GM19035 (cell line): ENCODE results near the gene MAK.
"Not testable (repeated sequence)": the region's sequence is repeated elsewhere in the genome, so short reads cannot be mapped to it uniquely, and the experiment has no call there.

Source experiments
- ATAC-seq: cut with Tn5 transposase; IDR thresholded peaks from one replicate; pipeline ENCODE4 v1.9.1; 2021; ENCODE audit not compliant: unreplicated experiment

The MAK gene

DNA sequence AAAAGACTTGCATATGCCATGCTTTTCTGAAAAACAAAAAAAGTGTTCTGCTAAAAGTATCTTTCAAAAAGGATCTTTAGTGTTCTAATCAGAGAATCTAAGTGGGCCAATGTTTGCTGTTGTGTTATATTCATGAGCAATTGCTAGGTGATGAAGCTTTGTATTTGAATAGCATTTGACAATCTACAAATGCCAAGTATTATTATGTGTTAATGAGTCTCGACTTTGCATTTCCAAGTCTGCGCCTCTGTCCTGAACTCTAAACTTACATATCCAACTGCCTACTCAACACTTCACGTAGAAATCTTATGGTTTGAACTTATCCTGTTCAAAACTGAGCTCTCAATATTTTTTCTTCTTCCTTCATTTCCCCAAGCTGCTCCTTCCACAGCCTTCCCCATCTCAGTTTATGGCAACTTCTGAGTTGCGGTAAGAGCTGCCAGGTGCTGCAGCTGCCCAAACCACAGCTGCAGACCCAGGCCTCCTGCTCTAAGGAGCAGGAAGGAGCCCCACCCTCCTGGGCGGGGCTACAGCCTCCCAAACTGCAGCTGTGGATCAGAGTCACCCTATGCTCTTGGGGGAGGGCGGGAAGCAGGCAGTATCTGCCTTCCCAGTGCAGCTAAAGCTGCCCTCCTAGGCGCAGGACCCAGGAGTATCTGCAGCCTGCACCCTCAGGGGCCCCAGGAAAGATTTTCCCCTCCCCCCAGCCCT lies 16.7 kb upstream of the MAK start:
- ATAC-seq, result no peak

DNA sequence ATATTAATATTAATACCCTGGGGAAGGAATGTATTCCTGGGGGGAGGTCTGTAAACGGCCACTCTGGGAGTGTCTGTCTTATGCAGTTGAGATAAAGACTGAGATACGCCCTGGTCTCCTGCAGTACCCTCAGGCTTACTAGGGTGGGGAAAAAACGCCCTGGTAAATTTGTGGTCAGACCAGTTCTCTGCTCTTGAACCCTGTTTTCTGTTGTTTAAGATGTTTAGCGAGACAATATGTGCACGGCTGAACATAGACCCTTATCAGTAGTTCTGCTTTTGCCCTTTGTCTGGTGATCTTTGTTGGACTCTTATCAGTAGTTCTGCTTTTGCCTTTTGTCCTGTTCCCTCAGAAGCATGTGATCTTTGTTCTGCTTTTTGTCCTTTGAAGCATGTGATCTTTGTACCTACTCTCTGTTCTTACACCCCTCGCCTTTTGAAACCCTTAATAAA lies 15.5 kb upstream of the MAK start:
- ATAC-seq, result not testable (repeated sequence)

- no peak for ATAC-seq
Observed at GRCh38 chr6:10852361-10852960, 14.1 kb upstream of the MAK start.

DNA sequence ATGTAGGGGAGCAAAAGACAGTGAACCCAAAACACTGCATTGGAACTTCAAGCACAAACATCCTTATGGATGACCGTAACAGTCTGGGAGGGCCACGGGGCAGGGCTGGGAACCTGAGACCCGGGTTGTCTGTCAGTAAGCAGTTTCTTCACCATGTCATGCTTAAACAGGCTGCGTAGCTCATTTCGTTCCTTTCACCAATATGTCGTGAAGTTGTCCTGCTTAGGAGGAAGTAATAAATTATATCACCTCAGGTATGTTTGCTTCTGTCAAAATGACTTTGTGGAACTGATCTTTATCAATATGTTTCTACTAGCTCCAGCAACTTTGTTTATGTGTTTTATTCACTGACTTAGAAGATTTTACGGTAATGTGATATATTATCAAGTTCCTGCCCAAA lies 12.4 kb upstream of the MAK start:
- ATAC-seq, result no peak

DNA sequence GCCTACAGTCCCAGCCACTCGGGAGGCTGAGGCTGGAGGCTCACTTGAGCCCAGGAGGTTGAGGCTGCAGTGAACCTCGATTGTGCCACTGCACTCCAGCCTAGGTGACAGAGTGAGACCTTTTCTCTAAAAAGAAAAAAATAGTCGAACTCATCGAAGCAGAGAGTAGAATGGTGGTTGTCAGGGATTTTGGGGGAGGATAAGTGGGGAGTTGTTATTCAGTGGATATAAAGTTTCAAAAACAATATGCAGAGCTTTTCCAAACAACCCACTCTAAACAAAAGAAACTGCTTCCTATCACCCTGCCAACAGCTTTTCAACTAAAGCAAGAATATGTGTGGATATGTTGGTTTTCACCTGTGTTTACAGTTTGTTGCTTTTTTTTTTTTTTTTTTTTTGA lies 11.6 kb upstream of the MAK start:
- ATAC-seq, result no peak

DNA sequence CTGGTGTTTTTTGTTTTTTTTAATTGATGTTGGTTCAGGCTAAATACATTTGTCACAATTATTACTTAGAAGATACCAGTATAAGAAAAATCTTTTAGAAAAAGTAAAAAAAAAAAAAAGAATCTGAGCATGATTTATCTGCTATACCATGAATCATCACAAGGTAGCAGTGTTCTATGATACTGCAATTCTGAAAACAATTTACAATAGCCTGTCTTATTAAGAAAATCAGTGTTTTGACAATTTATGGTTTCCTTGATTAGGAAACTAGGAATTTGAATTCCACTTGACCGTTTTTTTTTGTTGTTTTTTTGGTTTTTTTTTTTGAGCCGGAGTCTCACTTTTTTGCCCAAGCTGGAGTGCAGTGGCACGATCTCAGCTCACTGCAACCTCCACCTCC lies 9.3 kb upstream of the MAK start:
- no peak for ATAC-seq

GRCh38 chr6:10843554-10843953 lies 5.2 kb upstream of the MAK start:
- ATAC-seq, result no peak

GRCh38 chr6:10838794-10839333 lies 525 bp upstream of the MAK start:
- peak; percentile 61 for ATAC-seq

DNA sequence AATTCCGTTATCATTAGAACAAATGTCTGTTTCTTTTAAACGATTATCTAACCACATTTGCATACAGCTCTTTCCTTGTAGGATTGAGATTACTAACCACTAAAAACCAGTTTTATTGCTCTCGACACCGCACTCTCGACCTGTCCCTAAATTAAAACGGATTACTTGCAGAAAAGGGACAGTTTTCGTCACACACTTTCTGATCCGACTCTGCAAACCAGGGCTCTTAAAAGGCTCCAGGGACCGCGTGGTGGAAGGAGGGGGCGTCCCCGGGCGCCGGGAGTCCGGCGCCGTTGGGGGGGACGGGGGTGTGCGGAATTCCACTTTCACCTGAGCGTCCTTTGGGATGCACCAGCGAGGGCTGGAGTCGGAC lies 731 bp downstream of the MAK start:
- no peak for ATAC-seq

DNA sequence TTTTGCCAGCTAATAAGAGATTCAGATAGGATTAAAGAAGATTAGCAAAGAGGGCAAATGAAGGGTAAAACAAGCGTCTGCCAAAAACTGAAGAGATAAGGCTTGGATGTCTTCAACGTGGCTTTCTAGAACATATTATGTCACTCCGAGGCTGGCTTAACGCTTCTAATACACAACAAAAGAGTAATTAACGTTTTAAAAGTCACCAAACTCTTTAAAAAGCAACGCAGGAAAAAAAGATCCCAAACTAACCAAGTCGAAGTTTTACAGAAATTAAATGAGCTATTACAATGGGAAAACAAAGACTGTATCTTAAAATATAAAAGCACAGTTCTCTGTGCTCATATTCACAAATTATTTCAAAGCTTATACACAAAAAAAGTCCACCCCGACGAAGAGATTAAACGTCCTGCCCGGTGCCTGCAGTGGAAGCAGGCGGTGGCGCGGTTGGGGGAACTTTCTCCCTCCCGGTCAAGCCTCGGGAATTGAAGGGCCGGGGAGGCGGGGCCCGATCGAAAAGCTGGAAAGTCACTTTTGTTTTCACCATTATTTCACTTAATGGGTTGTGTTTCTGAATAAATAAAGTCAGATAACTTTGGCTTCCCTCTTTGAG lies 1.2 kb downstream of the MAK start:
- ATAC-seq, result no peak

DNA sequence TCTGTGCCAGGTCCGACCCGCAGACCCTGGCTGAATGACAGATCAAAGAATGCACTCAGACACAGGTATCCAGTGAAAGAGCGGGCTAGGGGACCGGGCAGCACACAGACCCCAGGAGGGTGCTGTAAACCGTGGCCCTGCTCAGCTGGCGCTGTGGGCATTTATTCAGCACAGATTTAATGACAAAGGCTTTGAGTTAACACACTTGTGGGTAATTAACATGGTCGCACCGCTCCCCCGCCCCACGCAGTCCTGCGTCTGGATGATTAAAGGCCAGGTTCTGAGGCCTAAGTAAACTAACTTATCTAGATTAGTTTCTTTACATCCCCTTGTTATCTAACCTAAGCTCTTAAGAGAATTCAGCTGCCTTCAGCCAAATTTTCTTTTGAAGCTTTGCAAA lies 3.5 kb downstream of the MAK start:
- no peak for ATAC-seq

GRCh38 chr6:10831609-10832008 lies 6.7 kb downstream of the MAK start:
- ATAC-seq, result no peak

- no peak for ATAC-seq
Observed at GRCh38 chr6:10824819-10825218, 13.5 kb downstream of the MAK start.

- no peak for ATAC-seq
Observed at GRCh38 chr6:10824297-10824696, 14.0 kb downstream of the MAK start.

GRCh38 chr6:10814176-10814575 lies 24.2 kb downstream of the MAK start:
- not testable (repeated sequence) for ATAC-seq

- ATAC-seq, result no peak
Observed at GRCh38 chr6:10809098-10809497, 29.2 kb downstream of the MAK start.

DNA sequence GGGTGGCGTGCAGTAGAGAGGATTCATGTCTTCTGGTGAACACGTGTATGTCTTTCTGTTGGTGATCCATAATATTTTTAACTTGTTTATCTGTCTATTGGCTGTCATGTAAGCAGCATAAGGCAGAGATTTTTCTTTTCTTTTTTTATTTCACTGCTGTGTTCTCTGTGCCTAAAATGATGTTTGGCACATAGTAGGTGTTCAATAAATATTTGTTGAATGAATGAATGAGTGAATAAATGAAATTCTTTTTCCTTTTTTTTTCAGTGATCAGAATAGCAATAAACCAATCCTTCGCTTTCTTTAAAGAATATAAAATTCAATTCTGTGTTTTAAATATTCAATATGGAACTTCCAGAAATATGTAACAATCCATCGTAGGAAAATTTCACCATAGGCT lies 30.0 kb downstream of the MAK start:
- no peak for ATAC-seq

GRCh38 chr6:10801224-10801848 lies 37.0 kb downstream of the MAK start:
- ATAC-seq, result peak; percentile 96

DNA sequence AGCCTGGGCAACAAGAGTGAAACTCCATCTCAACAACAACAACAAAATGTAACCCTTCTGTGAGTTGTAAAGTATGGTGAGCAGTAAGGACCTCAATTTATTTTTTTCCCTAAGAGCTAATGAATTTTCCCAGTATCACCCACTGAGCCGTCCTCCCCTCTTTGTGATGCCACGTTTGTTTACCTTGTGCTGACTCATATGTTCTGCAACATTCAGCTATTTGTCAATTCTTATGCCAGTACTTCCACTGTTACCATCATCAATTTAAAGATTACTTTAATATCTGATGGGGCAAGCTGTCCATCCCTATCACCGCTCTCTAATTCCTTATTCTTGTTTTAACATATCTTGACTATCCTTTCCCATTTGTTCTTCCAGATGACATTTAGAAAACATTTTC lies 37.5 kb downstream of the MAK start:
- no peak for ATAC-seq

DNA sequence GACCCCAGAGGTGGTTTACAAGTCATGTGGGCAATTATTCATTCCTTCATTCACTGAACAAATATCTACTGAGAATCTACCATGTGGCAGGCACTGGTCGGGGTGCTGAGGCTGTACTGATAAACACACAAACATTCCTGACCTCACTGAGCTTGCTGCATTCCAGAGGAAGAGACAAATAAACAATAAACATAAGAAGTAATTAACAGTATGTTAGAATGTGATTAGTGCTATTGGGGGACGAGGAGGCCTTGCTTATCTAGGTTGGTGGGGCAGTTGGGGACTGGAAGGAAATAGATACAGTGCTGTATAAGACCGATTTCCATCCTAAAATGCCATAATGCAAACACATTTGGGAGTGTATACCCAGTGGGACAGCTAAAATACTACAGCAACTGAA lies 44.1 kb downstream of the MAK start:
- ATAC-seq, result no peak

DNA sequence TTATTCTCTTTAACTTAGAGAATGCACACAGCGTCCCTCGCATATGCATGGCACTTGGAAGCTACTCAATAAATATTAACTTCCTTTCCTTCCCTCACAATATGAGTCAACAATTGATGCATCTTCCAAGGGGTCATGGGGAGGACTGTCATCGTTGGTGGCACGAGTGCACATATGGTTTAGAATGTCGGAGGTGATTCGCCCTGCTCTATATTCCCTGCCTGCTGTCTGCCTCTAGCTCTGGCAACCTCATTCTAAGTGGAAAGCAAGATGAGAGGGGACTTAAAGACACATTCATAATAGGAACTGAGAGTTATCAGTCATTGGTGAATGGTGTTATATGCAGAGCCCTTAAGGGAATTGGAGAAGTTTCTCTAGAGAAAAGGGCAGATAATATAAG lies 44.6 kb downstream of the MAK start:
- ATAC-seq, result no peak

GRCh38 chr6:10793035-10793434 lies 45.3 kb downstream of the MAK start:
- no peak for ATAC-seq
